ENCODE data around the gene MRTFA.

MRTFA gene

GRCh38 chr22:40436505-40437431, 199.8 kb downstream of the MRTFA start:
- Histone ChIP-seq H3K4me3 (ENCODE audit: low read length) (no peak overlapping the region), H3K4me1 (ENCODE audit: control insufficient read depth, low read depth, low read length) (no peaks in the 10 kb centered on the region), H3K27ac (ENCODE audit: low read length) (no peak overlapping the region)

GRCh38 chr22:40434745-40435144, 201.8 kb downstream of the MRTFA start:
- no peaks in the 10 kb centered on the region for H3K9me3 ChIP-seq (ENCODE audit: control insufficient read depth, low read depth, low read length)
- no peaks in the 10 kb centered on the region for H3K27me3 ChIP-seq (ENCODE audit: control insufficient read depth, insufficient read depth, low read length)
- no peak overlapping the region for H3K9ac ChIP-seq (ENCODE audit: low read length)
- no peaks in the 10 kb centered on the region for H3K4me1 ChIP-seq (ENCODE audit: control insufficient read depth, low read depth, low read length)
- H3K27ac ChIP-seq (ENCODE audit: low read length) = no peak overlapping the region
- H3K4me3 ChIP-seq (ENCODE audit: low read length) = no peak overlapping the region
- peaks cover 6% of the 10 kb centered on the region for H3K36me3 ChIP-seq (ENCODE audit: control insufficient read depth, low read depth, low read length)

More at GRCh38 chr22:40436505-40437431, 199.8 kb downstream of the MRTFA start:
- H3K36me3 ChIP-seq (ENCODE audit: control insufficient read depth, low read depth, low read length) = peaks cover 6% of the 10 kb centered on the region
- H3K9me3 ChIP-seq (ENCODE audit: control insufficient read depth, low read depth, low read length) = no peaks in the 10 kb centered on the region
- no peaks in the 10 kb centered on the region for H3K27me3 ChIP-seq (ENCODE audit: control insufficient read depth, insufficient read depth, low read length)
- no peak overlapping the region for H3K9ac ChIP-seq (ENCODE audit: low read length)

GRCh38 chr22:40434106-40434505, 202.4 kb downstream of the MRTFA start:
- H3K9ac ChIP-seq (ENCODE audit: low read length) = no peak overlapping the region
- H3K36me3 ChIP-seq (ENCODE audit: control insufficient read depth, low read depth, low read length) = peaks cover 12% of the 10 kb centered on the region
- H3K4me3 ChIP-seq (ENCODE audit: low read length) = no peak overlapping the region
- H3K27ac ChIP-seq (ENCODE audit: low read length) = no peak overlapping the region
- no peaks in the 10 kb centered on the region for H3K9me3 ChIP-seq (ENCODE audit: control insufficient read depth, low read depth, low read length)
- H3K4me1 ChIP-seq (ENCODE audit: control insufficient read depth, low read depth, low read length) = no peaks in the 10 kb centered on the region
- H3K27me3 ChIP-seq (ENCODE audit: control insufficient read depth, insufficient read depth, low read length) = no peaks in the 10 kb centered on the region

DNA sequence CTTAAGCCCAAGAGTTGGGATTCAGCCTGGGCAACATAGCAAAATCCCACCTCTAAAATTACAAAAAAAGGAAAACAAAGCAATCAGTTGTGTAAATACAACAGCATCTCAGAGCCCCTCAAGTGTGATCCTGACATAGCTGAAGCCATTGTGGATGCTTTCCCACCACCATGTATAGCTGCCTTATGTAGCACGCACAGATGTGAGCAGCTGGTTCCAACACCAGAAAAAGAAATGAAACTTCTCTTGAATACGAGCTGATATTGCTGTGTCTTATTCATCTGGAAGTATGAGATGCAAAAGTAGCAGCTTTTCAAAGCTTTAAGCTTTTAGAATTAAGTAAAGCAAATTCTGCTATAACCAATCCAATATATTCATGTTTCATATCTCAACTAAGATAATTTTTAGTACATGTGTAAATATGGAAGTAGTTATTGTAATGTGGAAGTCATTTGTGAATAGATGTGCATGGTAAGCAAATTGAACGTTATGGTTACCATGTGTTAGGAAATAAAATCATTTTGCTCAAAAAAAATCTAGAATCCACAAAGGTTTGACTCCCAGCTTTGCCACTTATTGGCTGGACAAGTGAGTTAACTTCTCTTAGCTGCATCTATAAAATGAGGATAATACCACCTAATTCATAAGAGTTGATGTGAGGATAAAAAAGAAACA, 203.0 kb downstream of the MRTFA start:
- no peaks in the 10 kb centered on the region for H3K27me3 ChIP-seq (ENCODE audit: control insufficient read depth, insufficient read depth, low read length)
- H3K4me3 ChIP-seq (ENCODE audit: low read length) = no peak overlapping the region
- peaks cover 15% of the 10 kb centered on the region for H3K36me3 ChIP-seq (ENCODE audit: control insufficient read depth, low read depth, low read length)
- H3K4me1 ChIP-seq (ENCODE audit: control insufficient read depth, low read depth, low read length) = no peaks in the 10 kb centered on the region
- H3K27ac ChIP-seq (ENCODE audit: low read length) = no peak overlapping the region
- H3K9ac ChIP-seq (ENCODE audit: low read length) = no peak overlapping the region
- no peaks in the 10 kb centered on the region for H3K9me3 ChIP-seq (ENCODE audit: control insufficient read depth, low read depth, low read length)

DNA sequence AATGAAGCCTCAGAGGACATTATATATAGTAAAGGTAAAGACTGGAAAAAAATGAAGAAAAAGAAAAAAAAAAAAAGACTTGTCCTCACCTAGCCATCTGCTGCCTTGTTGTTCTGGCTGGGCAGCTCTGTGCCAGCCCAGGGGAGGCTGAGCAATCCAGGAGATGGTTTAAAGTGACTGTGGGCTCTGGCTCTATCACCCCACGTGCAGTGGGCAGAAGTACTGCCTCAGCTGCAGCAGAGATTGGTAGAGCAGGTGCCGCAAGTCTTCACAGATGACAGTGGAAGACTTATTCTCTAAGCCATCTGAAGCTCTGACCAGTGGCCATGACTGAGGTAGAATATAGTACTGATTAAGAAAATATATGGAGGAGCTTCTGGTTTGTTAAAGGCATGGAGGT, 203.9 kb downstream of the MRTFA start:
- Histone ChIP-seq H3K27ac (ENCODE audit: low read length) (no peak overlapping the region), H3K4me1 (ENCODE audit: control insufficient read depth, low read depth, low read length) (no peaks in the 10 kb centered on the region), H3K4me3 (ENCODE audit: low read length) (no peak overlapping the region), H3K27me3 (ENCODE audit: control insufficient read depth, insufficient read depth, low read length) (no peaks in the 10 kb centered on the region), H3K36me3 (ENCODE audit: control insufficient read depth, low read depth, low read length) (peaks cover 15% of the 10 kb centered on the region), H3K9ac (ENCODE audit: low read length) (no peak overlapping the region), H3K9me3 (ENCODE audit: control insufficient read depth, low read depth, low read length) (no peaks in the 10 kb centered on the region)

DNA sequence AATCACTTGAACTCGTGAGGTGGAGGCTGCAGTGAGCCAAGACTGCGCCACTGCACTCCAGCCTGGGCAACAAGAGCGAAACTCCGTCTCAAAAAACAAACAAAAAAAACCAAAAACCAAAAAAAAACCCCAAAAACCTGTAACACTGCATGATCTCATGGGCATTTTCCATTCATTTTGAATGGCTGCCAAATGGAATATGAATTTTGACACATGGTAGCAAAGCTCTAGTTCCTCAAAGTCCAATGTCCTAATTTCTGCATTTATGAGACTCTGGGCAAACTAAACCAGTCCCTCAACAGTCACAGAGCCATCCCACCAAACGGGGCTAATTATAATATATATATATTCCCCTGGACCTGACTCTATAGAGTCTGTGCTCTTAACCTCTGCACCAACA, 204.4 kb downstream of the MRTFA start:
- Histone ChIP-seq H3K4me3 (ENCODE audit: low read length) (no peak overlapping the region), H3K9ac (ENCODE audit: low read length) (no peak overlapping the region), H3K36me3 (ENCODE audit: control insufficient read depth, low read depth, low read length) (peaks cover 15% of the 10 kb centered on the region), H3K9me3 (ENCODE audit: control insufficient read depth, low read depth, low read length) (no peaks in the 10 kb centered on the region), H3K27ac (ENCODE audit: low read length) (no peak overlapping the region), H3K4me1 (ENCODE audit: control insufficient read depth, low read depth, low read length) (no peaks in the 10 kb centered on the region), H3K27me3 (ENCODE audit: control insufficient read depth, insufficient read depth, low read length) (no peaks in the 10 kb centered on the region)

DNA sequence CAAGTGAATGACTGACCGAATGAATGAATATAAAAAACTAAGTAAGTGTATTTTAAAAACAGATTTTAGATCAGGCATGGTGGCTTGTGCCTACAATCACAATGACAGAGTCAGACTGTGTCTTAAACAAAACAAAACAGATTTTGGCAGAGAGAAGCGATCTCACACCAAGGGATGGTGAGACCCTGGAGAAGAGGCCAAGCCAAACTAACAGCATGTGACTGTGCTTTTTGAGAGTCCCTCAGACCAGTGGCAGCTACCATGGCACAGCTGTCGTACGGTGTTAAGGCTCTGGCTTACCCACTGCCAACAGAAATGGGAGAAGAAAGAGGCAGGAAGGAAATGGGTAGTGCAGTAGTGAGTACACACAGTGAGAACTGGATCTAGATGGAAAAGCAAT, 205.5 kb downstream of the MRTFA start:
- Histone ChIP-seq H3K27ac (ENCODE audit: low read length) (no peak overlapping the region), H3K9ac (ENCODE audit: low read length) (no peak overlapping the region), H3K9me3 (ENCODE audit: control insufficient read depth, low read depth, low read length) (no peaks in the 10 kb centered on the region), H3K27me3 (ENCODE audit: control insufficient read depth, insufficient read depth, low read length) (no peaks in the 10 kb centered on the region), H3K4me1 (ENCODE audit: control insufficient read depth, low read depth, low read length) (no peaks in the 10 kb centered on the region), H3K4me3 (ENCODE audit: low read length) (no peak overlapping the region), H3K36me3 (ENCODE audit: control insufficient read depth, low read depth, low read length) (peaks cover 15% of the 10 kb centered on the region)

- Histone ChIP-seq H3K4me1 (ENCODE audit: control insufficient read depth, low read depth, low read length) (no peaks in the 10 kb centered on the region), H3K27me3 (ENCODE audit: control insufficient read depth, insufficient read depth, low read length) (no peaks in the 10 kb centered on the region), H3K27ac (ENCODE audit: low read length) (no peak overlapping the region), H3K4me3 (ENCODE audit: low read length) (no peak overlapping the region), H3K9ac (ENCODE audit: low read length) (no peak overlapping the region), H3K36me3 (ENCODE audit: control insufficient read depth, low read depth, low read length) (peaks cover 13% of the 10 kb centered on the region), H3K9me3 (ENCODE audit: control insufficient read depth, low read depth, low read length) (no peaks in the 10 kb centered on the region)
Observed at GRCh38 chr22:40429481-40429880, 207.0 kb downstream of the MRTFA start.

DNA sequence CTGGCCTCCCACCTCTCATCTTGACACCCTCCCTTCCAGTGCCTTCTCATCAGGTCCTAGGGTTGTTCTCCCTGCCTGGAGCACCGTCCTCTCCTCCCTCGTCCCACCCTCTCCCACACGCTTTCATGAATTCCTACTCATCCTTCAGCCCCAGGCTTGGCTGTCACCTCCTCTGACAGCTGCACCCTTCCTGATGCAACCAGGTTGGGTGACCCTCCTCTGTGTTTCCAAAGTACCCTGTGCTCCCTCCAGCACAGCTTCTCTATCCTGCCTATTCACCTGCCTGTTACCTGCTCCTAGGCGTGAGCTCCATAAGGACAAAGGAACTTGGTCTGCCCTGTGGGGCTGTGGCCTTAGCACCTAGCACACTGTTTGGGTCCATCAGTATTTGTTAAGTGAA, 207.7 kb downstream of the MRTFA start:
- Histone ChIP-seq H3K4me1 (ENCODE audit: control insufficient read depth, low read depth, low read length) (no peaks in the 10 kb centered on the region), H3K36me3 (ENCODE audit: control insufficient read depth, low read depth, low read length) (peaks cover 14% of the 10 kb centered on the region), H3K9ac (ENCODE audit: low read length) (no peak overlapping the region), H3K4me3 (ENCODE audit: low read length) (no peak overlapping the region), H3K27me3 (ENCODE audit: control insufficient read depth, insufficient read depth, low read length) (no peaks in the 10 kb centered on the region), H3K9me3 (ENCODE audit: control insufficient read depth, low read depth, low read length) (no peaks in the 10 kb centered on the region), H3K27ac (ENCODE audit: low read length) (no peak overlapping the region)

- Histone ChIP-seq H3K4me3 (ENCODE audit: low read length) (no peak overlapping the region), H3K36me3 (ENCODE audit: control insufficient read depth, low read depth, low read length) (peaks cover 12% of the 10 kb centered on the region), H3K27me3 (ENCODE audit: control insufficient read depth, insufficient read depth, low read length) (no peaks in the 10 kb centered on the region), H3K4me1 (ENCODE audit: control insufficient read depth, low read depth, low read length) (no peaks in the 10 kb centered on the region), H3K27ac (ENCODE audit: low read length) (no peak overlapping the region), H3K9ac (ENCODE audit: low read length) (no peak overlapping the region), H3K9me3 (ENCODE audit: control insufficient read depth, low read depth, low read length) (no peaks in the 10 kb centered on the region)
Observed at GRCh38 chr22:40426594-40427333, 209.8 kb downstream of the MRTFA start.

DNA sequence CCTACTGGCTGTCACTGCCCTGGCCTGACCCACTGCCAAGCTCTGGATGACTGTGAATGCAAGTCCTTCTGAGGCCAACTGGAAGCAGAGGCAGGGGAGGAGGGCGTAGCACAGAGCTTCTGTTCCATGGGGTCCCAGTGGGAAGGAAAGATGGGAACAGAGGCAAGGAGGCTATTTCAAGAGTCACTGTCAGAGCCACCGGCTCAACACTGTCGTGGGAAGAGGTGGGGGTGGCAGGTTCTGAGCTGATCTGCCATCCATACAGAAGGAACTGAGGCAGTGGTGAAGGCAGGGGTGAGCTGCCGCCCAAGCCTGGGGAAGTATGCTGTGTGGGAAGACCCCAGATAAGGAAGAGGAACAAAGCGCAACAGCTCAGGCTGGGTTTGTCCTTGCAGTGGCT, 211.4 kb downstream of the MRTFA start:
- H3K4me3 ChIP-seq (ENCODE audit: low read length) = no peak overlapping the region
- no peaks in the 10 kb centered on the region for H3K4me1 ChIP-seq (ENCODE audit: control insufficient read depth, low read depth, low read length)
- peaks cover 18% of the 10 kb centered on the region for H3K36me3 ChIP-seq (ENCODE audit: control insufficient read depth, low read depth, low read length)
- H3K27me3 ChIP-seq (ENCODE audit: control insufficient read depth, insufficient read depth, low read length) = no peaks in the 10 kb centered on the region
- no peaks in the 10 kb centered on the region for H3K9me3 ChIP-seq (ENCODE audit: control insufficient read depth, low read depth, low read length)
- H3K9ac ChIP-seq (ENCODE audit: low read length) = no peak overlapping the region
- H3K27ac ChIP-seq (ENCODE audit: low read length) = no peak overlapping the region
